Suprapubic skin (tissue), 3 donors: ENCODE results near the gene ODF2.

Source experiments
- POLR2AphosphoS5 ChIP-seq, 3 donors: sonication (generic); formaldehyde crosslinking; IDR thresholded peaks; one replicate each; pipeline ENCODE4 v1.6.1; 2017; ENCODE audit warnings: antibody characterized with exemption in 3 of 3
- TF ChIP-seq, protein P1 (sequence below), 2 donors: fragments of 200-600 bp in 1 of 2; fragments of 450-650 bp in 1 of 2; sonication (generic) in 1 of 2; IDR thresholded peaks; one replicate each; pipeline ENCODE4 v1.5.1; 2016 to 2019; ENCODE audit warnings: antibody characterized with exemption in 2 of 2, mild to moderate bottlenecking in 1 of 2, moderate library complexity in 1 of 2

DNA sequence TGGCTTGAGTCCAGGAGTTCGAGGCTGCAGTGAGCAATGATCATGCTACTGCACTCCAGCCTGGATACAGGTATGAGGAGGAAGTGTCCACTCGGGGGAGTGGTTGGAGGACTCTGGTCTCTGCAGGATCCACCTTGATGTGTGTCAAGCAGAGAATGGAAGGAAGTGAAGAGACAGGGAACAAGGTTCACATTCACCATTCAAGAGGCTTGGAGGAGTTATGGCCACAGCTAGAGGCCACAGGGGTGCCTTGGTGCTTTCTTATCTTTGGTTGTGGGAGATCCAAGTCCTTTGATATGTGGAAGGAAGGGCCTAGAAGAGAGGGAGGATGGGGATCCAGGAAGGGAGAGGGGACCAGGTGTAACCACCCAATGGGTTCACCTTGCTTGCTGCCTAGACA, 40.5 kb upstream of the ODF2 start:
- TF ChIP-seq, protein P1, sequence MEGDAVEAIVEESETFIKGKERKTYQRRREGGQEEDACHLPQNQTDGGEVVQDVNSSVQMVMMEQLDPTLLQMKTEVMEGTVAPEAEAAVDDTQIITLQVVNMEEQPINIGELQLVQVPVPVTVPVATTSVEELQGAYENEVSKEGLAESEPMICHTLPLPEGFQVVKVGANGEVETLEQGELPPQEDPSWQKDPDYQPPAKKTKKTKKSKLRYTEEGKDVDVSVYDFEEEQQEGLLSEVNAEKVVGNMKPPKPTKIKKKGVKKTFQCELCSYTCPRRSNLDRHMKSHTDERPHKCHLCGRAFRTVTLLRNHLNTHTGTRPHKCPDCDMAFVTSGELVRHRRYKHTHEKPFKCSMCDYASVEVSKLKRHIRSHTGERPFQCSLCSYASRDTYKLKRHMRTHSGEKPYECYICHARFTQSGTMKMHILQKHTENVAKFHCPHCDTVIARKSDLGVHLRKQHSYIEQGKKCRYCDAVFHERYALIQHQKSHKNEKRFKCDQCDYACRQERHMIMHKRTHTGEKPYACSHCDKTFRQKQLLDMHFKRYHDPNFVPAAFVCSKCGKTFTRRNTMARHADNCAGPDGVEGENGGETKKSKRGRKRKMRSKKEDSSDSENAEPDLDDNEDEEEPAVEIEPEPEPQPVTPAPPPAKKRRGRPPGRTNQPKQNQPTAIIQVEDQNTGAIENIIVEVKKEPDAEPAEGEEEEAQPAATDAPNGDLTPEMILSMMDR (IDR thresholded peaks at IDR 0.05), result no peak
- no peak for TF ChIP-seq POLR2AphosphoS5 (IDR thresholded peaks at IDR 0.05)
